Measurements from ENCODE around the gene CAPN11. TPM values are rescaled to one million over a fixed set of nuclear protein-coding genes. Genes with fewer than 3 reads are reported as not detected.
A peak's percentile ranks its signal among the peaks of the same experiment; 100 is the strongest.

CAPN11 gene
- total and polyA plus RNA-seq, 3 donors from 2014 or later, result 20.5 to 115 (median 23.5) TPM

- 65 to 79% methylated on average over 4 of the region's 4 CpGs for WGBS, 2 donors
- intact Hi-C loops (cut with DNase I; ENCODE audit: low total_unique reads), result no loop called here
- Histone ChIP-seq H3K4me1 (peaks cover 11% of the 10 kb centered on the region), H3K9me3 (no peaks in the 10 kb centered on the region), H3K4me3 (no peak overlapping the region), H3K27ac (no peak overlapping the region), H3K27me3 (no peaks in the 10 kb centered on the region), H3K36me3 (ENCODE audit: low read depth, missing control alignments) (no peaks in the 10 kb centered on the region)
- DNase-seq, result no peak
- TF ChIP-seq, protein P1, sequence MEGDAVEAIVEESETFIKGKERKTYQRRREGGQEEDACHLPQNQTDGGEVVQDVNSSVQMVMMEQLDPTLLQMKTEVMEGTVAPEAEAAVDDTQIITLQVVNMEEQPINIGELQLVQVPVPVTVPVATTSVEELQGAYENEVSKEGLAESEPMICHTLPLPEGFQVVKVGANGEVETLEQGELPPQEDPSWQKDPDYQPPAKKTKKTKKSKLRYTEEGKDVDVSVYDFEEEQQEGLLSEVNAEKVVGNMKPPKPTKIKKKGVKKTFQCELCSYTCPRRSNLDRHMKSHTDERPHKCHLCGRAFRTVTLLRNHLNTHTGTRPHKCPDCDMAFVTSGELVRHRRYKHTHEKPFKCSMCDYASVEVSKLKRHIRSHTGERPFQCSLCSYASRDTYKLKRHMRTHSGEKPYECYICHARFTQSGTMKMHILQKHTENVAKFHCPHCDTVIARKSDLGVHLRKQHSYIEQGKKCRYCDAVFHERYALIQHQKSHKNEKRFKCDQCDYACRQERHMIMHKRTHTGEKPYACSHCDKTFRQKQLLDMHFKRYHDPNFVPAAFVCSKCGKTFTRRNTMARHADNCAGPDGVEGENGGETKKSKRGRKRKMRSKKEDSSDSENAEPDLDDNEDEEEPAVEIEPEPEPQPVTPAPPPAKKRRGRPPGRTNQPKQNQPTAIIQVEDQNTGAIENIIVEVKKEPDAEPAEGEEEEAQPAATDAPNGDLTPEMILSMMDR (IDR thresholded peaks at IDR 0.05), result no peak
- TF ChIP-seq POLR2A (IDR thresholded peaks at IDR 0.05), result no peak
Measured at GRCh38 chr6:44199883-44200282, 41.3 kb downstream of the CAPN11 start.

DNA sequence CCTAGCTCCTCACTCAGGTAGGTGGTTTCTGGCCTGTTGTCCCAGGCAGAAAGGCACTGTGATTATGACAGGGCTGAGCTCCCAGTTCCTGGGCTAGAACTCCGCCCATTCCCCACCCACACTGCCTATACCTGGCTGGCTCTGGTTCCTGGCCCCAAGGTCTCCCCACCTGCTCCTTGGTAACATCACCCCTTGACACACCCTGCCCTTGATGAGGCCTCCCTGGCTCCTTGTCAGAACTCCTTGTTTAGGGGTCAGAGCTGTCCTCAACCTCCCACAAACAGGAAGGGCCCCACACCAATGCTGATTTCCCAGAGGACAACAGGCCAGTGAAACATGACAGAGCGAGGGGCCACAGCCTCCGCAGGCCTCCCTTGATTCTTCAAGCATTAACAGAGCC, 42.6 kb downstream of the CAPN11 start:
- Histone ChIP-seq H3K4me3 (no peak overlapping the region), H3K9me3 (no peaks in the 10 kb centered on the region), H3K27ac (no peak overlapping the region), H3K4me1 (peaks cover 11% of the 10 kb centered on the region), H3K36me3 (ENCODE audit: low read depth, missing control alignments) (no peaks in the 10 kb centered on the region), H3K27me3 (no peaks in the 10 kb centered on the region)
- TF ChIP-seq, protein P1 (IDR thresholded peaks at IDR 0.05), result no peak
- no peak for TF ChIP-seq POLR2A (IDR thresholded peaks at IDR 0.05)
- intact Hi-C loops (cut with DNase I; ENCODE audit: low total_unique reads), result no loop called here
- WGBS, 2 donors, result 70 to 100% methylated on average over 2 to 3 of the region's 3 CpGs
- DNase-seq, result no peak

- no peak overlapping the region for H3K27ac ChIP-seq
- H3K4me1 ChIP-seq, result peaks cover 11% of the 10 kb centered on the region
- no peak for DNase-seq
- no peak for TF ChIP-seq POLR2A (IDR thresholded peaks at IDR 0.05)
- TF ChIP-seq, protein P1 (IDR thresholded peaks at IDR 0.05), result no peak
- H3K4me3 ChIP-seq, result no peak overlapping the region
- no peaks in the 10 kb centered on the region for H3K27me3 ChIP-seq
- 83 to 89% methylated on average over 5 to 11 of the region's 11 CpGs for WGBS, 2 donors
- H3K9me3 ChIP-seq, result no peaks in the 10 kb centered on the region
- intact Hi-C loops (cut with DNase I; ENCODE audit: low total_unique reads), result no loop called here
- no peaks in the 10 kb centered on the region for H3K36me3 ChIP-seq (ENCODE audit: low read depth, missing control alignments)
Measured at GRCh38 chr6:44201638-44202303, 43.2 kb downstream of the CAPN11 start.

- Histone ChIP-seq H3K9me3 (no peaks in the 10 kb centered on the region), H3K27me3 (no peaks in the 10 kb centered on the region), H3K4me3 (no peak overlapping the region), H3K36me3 (ENCODE audit: low read depth, missing control alignments) (no peaks in the 10 kb centered on the region), H3K4me1 (peaks cover 11% of the 10 kb centered on the region), H3K27ac (peak overlapping the region in 1 of 2 donors; percentile 60)
- intact Hi-C loops (cut with DNase I; ENCODE audit: low total_unique reads), result no loop called here
- no peak for DNase-seq
- 58 to 69% methylated on average over 4 of the region's 4 CpGs for WGBS, 2 donors
- TF ChIP-seq, protein P1 (IDR thresholded peaks at IDR 0.05), result no peak
- no peak for TF ChIP-seq POLR2A (IDR thresholded peaks at IDR 0.05)
Measured at GRCh38 chr6:44202332-44202971, 43.8 kb downstream of the CAPN11 start.
